OCI-LY1 (cell line): ENCODE measurements around the gene ELMOD1.
A peak's percentile ranks its signal among the peaks of the same experiment; 100 is the strongest.

Experiments
- H2AFZ ChIP-seq: fragments of 200-600 bp; sonication (generic), shearing (Covaris generic); 2 replicates; pipeline ENCODE4 v1.6.0; 2014; ENCODE audit warnings: antibody characterized with exemption, mild to moderate bottlenecking, low read length
- H3F3A ChIP-seq: fragments of 200-600 bp; sonication (generic), shearing (Covaris generic); 2 replicates; pipeline ENCODE4 v1.6.0; 2014; ENCODE audit warnings: mild to moderate bottlenecking, antibody characterized with exemption, low read length, moderate library complexity; ENCODE audit not compliant: insufficient read depth
- H3K27ac ChIP-seq: fragments of 200-600 bp; sonication (generic); 2 replicates; pipeline ENCODE4 v1.5.1; 2014; ENCODE audit warnings: low read length, mixed run types, mild to moderate bottlenecking, low read depth; ENCODE audit not compliant: poor library complexity, severe bottlenecking
- H3K27me3 ChIP-seq: fragments of 200-600 bp; sonication (generic); 2 replicates; pipeline ENCODE4 v1.6.0; 2014; ENCODE audit warnings: antibody characterized with exemption, mild to moderate bottlenecking, low read length, moderate library complexity; ENCODE audit not compliant: insufficient read depth
- H3K36me3 ChIP-seq: fragments of 200-600 bp; sonication (generic); 2 replicates; pipeline ENCODE4 v1.6.1; 2014; ENCODE audit warnings: mild to moderate bottlenecking, antibody characterized with exemption, low read length, moderate library complexity, mixed read lengths; ENCODE audit not compliant: insufficient read depth
- H3K4me1 ChIP-seq: fragments of 200-600 bp; sonication (generic); 2 replicates; pipeline ENCODE4 v1.5.1; 2014; ENCODE audit warnings: mild to moderate bottlenecking, low read length, moderate library complexity; ENCODE audit not compliant: insufficient read depth, severe bottlenecking
- H3K4me2 ChIP-seq: fragments of 200-600 bp; sonication (generic), shearing (Covaris generic); 2 replicates; pipeline ENCODE4 v1.6.1; 2014; ENCODE audit warnings: low read length
- H3K4me3 ChIP-seq: fragments of 200-600 bp; sonication (generic); 2 replicates; pipeline ENCODE4 v1.5.1; 2014; ENCODE audit warnings: low read length, low read depth, mild to moderate bottlenecking, mixed read lengths; ENCODE audit not compliant: poor library complexity, severe bottlenecking
- H3K79me2 ChIP-seq: fragments of 200-600 bp; shearing (Covaris generic); 2 replicates; pipeline ENCODE4 v1.6.1; 2016; ENCODE audit warnings: mixed run types, low read length, mixed read lengths; ENCODE audit not compliant: insufficient read depth
- H3K9ac ChIP-seq: fragments of 200-600 bp; sonication (generic), shearing (Covaris generic); 2 replicates; pipeline ENCODE4 v1.6.1; 2014; ENCODE audit warnings: mild to moderate bottlenecking, low read length, mixed read lengths
- H3K9me2 ChIP-seq: fragments of 200-600 bp; sonication (generic), shearing (Covaris generic); 2 replicates; pipeline ENCODE4 v1.6.1; 2014; ENCODE audit warnings: low read depth, mild to moderate bottlenecking, low read length, mixed read lengths
- H3K9me3 ChIP-seq: fragments of 200-600 bp; shearing (Covaris generic); 2 replicates; pipeline ENCODE4 v1.6.1; 2014; ENCODE audit warnings: low read length, mixed read lengths
- H4K20me1 ChIP-seq: fragments of 200-600 bp; sonication (generic), shearing (Covaris generic); 2 replicates; pipeline ENCODE4 v1.6.0; 2016; ENCODE audit warnings: mild to moderate bottlenecking, low read length; ENCODE audit not compliant: insufficient read depth
- CTCF ChIP-seq: fragments of 200-600 bp; sonication (generic), shearing (Covaris generic); IDR thresholded peaks from 2 replicates; pipeline ENCODE4 v1.5.1; 2017; ENCODE audit warnings: mild to moderate bottlenecking, antibody characterized with exemption, low read length, moderate library complexity, mixed read lengths
- EZH2 ChIP-seq: fragments of 200-600 bp; sonication (generic), shearing (Covaris generic); IDR thresholded peaks from 2 replicates; pipeline ENCODE4 v1.8.0; 2017; ENCODE audit warnings: borderline replicate concordance, mixed run types, mild to moderate bottlenecking, antibody characterized with exemption, low read length, moderate library complexity, mixed read lengths

The ELMOD1 gene

DNA sequence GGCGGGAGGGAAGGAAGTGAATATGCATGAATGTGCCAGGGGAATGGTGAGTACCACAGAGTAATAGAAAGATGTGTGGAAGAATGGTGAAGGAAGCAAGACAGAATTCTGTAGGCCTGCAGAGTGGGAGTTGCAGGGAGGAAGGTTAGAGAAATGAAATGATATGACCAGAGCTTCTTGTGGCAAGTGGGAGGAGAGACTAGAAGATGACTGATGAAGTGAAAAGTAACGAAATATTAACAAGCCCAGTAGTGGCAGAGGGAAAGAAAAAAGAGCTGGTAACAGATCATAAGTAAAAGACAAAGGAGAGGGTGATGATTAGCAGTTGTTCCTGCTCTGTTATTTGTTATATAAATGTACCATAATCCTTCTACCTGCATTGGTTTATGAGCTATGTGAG lies 24.4 kb upstream of the ELMOD1 start:
- no peak overlapping the region for H2AFZ ChIP-seq
- H3K27me3 ChIP-seq = no peaks in the 10 kb centered on the region
- H3K36me3 ChIP-seq = no peaks in the 10 kb centered on the region
- peak overlapping the region; percentile 90 for H3K4me3 ChIP-seq
- peaks cover 45% of the 10 kb centered on the region for H3K4me1 ChIP-seq
- no peaks in the 10 kb centered on the region for H3K9me2 ChIP-seq
- no peaks in the 10 kb centered on the region for H3K9me3 ChIP-seq
- peak overlapping the region; percentile 94 for H3K27ac ChIP-seq
- no peak overlapping the region; the same call in 1 of the 2 replicates for H3K9ac ChIP-seq
- no peaks in the 10 kb centered on the region for H4K20me1 ChIP-seq
- peaks cover 14% of the 10 kb centered on the region; the same call in 1 of the 2 replicates for H3K79me2 ChIP-seq
- H3F3A ChIP-seq = no peaks in the 10 kb centered on the region
- H3K4me2 ChIP-seq = peak overlapping the region; percentile 91; the same call in 1 of the 2 replicates
- no peak for TF ChIP-seq EZH2

GRCh38 chr11:107567739-107568335 lies 23.1 kb upstream of the ELMOD1 start:
- H3K4me1 ChIP-seq = peaks cover 45% of the 10 kb centered on the region
- no peak overlapping the region for H3K27ac ChIP-seq
- peaks cover 11% of the 10 kb centered on the region; the same call in 1 of the 2 replicates for H3K79me2 ChIP-seq
- no peaks in the 10 kb centered on the region for H3K9me3 ChIP-seq
- H3K4me2 ChIP-seq = peak overlapping the region; percentile 40
- H3K9me2 ChIP-seq = no peaks in the 10 kb centered on the region
- no peaks in the 10 kb centered on the region for H3K36me3 ChIP-seq
- no peak overlapping the region for H3K4me3 ChIP-seq
- H3K27me3 ChIP-seq = no peaks in the 10 kb centered on the region
- TF ChIP-seq CTCF = no peak
- TF ChIP-seq EZH2 = no peak
- H4K20me1 ChIP-seq = no peaks in the 10 kb centered on the region
- peak overlapping the region; percentile 72 for H2AFZ ChIP-seq
- H3K9ac ChIP-seq = no peak overlapping the region
- no peaks in the 10 kb centered on the region for H3F3A ChIP-seq

DNA sequence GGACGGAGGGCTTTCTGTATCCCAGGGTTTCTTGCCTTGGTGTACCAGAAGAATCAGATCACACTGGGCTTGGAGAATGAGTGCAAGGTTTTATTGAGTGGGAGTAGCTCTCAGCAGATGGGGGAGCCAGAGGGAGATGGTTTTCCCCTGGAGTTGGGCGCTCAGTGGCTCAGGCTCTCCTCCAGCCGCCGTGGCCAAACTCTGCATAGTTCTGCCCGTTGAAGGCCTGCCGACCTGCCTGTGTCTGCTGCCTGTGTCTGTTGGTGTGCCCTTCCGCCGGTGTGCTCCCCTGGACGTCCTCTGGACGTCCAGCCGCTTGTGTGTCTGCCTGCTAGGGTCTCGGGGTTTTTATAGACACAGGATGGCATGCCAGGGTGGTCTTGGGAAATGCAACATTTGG lies 20.9 kb upstream of the ELMOD1 start:
- Histone ChIP-seq H3K4me1 (peaks cover 29% of the 10 kb centered on the region), H3K9me3 (no peaks in the 10 kb centered on the region), H3K79me2 (no peaks in the 10 kb centered on the region), H4K20me1 (no peaks in the 10 kb centered on the region), H3K27ac (no peak overlapping the region), H3K4me3 (no peak overlapping the region), H3K9ac (no peak overlapping the region), H3K4me2 (no peak overlapping the region), H3K9me2 (no peaks in the 10 kb centered on the region), H3K36me3 (no peaks in the 10 kb centered on the region), H2AFZ (no peak overlapping the region), H3F3A (no peaks in the 10 kb centered on the region), H3K27me3 (no peaks in the 10 kb centered on the region)
- no peak for TF ChIP-seq CTCF
- TF ChIP-seq EZH2 = no peak

DNA sequence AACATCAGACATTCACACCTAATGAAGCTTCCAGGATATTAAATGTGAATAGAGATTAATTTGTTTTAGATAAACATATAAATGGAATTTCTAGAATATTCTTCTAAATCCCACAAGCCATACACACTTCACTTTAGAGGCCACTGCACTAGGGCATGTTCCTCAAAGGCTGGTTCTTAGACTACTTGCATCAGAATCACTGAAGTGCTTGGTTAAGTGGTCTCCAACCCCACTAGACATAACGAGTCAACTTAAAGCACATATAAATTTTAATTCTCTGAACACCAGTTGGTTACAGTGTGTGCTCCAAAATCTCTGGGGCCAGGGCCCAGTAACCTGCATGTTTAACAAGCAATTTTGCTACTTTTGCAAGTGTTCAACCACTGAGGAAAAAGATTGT lies 17.5 kb upstream of the ELMOD1 start:
- Histone ChIP-seq H3K4me2 (no peak overlapping the region), H3K36me3 (no peaks in the 10 kb centered on the region), H3K27ac (no peak overlapping the region), H3K4me3 (no peak overlapping the region), H3K9ac (no peak overlapping the region), H3K27me3 (no peaks in the 10 kb centered on the region), H2AFZ (no peak overlapping the region), H3K79me2 (no peaks in the 10 kb centered on the region), H4K20me1 (no peaks in the 10 kb centered on the region), H3K9me3 (no peaks in the 10 kb centered on the region), H3K9me2 (no peaks in the 10 kb centered on the region), H3F3A (no peaks in the 10 kb centered on the region), H3K4me1 (peaks cover 2% of the 10 kb centered on the region)
- no peak for TF ChIP-seq CTCF
- no peak for TF ChIP-seq EZH2
